KMS-11 (cell line): ENCODE results near the gene FLT3.

Source experiments
- H2AFZ ChIP-seq: fragments of 200-600 bp; sonication (generic); 2 replicates; pipeline ENCODE4 v1.6.1; 2016; ENCODE audit warnings: antibody characterized with exemption, mixed run types, low read depth
- H3K27ac ChIP-seq: fragments of 200-600 bp; sonication (generic); 2 replicates; pipeline ENCODE4 v1.6.1; 2016; ENCODE audit warnings: mild to moderate bottlenecking, mixed run types
- H3K27me3 ChIP-seq: fragments of 200-600 bp; sonication (generic); 2 replicates; pipeline ENCODE4 v1.6.1; 2017; ENCODE audit warnings: mild to moderate bottlenecking, low read depth, mixed run types, moderate library complexity; ENCODE audit not compliant: insufficient read depth
- H3K36me3 ChIP-seq: fragments of 200-600 bp; sonication (generic); 2 replicates; pipeline ENCODE4 v1.6.1; 2017; ENCODE audit warnings: mild to moderate bottlenecking, mixed run types; ENCODE audit not compliant: insufficient read depth
- H3K4me1 ChIP-seq: fragments of 200-600 bp; sonication (generic); 2 replicates; pipeline ENCODE4 v1.6.1; 2016; ENCODE audit warnings: mild to moderate bottlenecking, low read depth, mixed run types; ENCODE audit not compliant: poor library complexity, severe bottlenecking
- H3K4me2 ChIP-seq: fragments of 200-600 bp; sonication (generic); 2 replicates; pipeline ENCODE4 v1.7.0; 2016; ENCODE audit warnings: mild to moderate bottlenecking, mixed run types
- H3K4me3 ChIP-seq: fragments of 200-600 bp; sonication (generic); IDR thresholded peaks from 2 replicates; pipeline ENCODE4 v1.6.1; 2017; ENCODE audit warnings: low read depth, low read length, mixed read lengths; ENCODE audit not compliant: insufficient read depth
- H3K79me2 ChIP-seq: fragments of 200-600 bp; sonication (generic); 2 replicates; pipeline ENCODE4 v1.6.1; 2016; ENCODE audit warnings: low read depth, mixed run types; ENCODE audit not compliant: insufficient read depth
- H3K9ac ChIP-seq: fragments of 200-600 bp; sonication (generic); 2 replicates; pipeline ENCODE4 v1.6.1; 2016; ENCODE audit warnings: mild to moderate bottlenecking, mixed run types
- H4K20me1 ChIP-seq: fragments of 200-600 bp; sonication (generic); 2 replicates; pipeline ENCODE4 v1.6.1; 2016; ENCODE audit warnings: mild to moderate bottlenecking, mixed run types; ENCODE audit not compliant: insufficient read depth
- TF ChIP-seq, protein P1 (sequence below): fragments of 200-600 bp; sonication (generic); conservative IDR thresholded peaks from 2 replicates; pipeline ENCODE4 v1.6.1; 2017; ENCODE audit warnings: low read depth, mild to moderate bottlenecking, antibody characterized with exemption, low read length, moderate library complexity, mixed read lengths

The FLT3 gene

DNA sequence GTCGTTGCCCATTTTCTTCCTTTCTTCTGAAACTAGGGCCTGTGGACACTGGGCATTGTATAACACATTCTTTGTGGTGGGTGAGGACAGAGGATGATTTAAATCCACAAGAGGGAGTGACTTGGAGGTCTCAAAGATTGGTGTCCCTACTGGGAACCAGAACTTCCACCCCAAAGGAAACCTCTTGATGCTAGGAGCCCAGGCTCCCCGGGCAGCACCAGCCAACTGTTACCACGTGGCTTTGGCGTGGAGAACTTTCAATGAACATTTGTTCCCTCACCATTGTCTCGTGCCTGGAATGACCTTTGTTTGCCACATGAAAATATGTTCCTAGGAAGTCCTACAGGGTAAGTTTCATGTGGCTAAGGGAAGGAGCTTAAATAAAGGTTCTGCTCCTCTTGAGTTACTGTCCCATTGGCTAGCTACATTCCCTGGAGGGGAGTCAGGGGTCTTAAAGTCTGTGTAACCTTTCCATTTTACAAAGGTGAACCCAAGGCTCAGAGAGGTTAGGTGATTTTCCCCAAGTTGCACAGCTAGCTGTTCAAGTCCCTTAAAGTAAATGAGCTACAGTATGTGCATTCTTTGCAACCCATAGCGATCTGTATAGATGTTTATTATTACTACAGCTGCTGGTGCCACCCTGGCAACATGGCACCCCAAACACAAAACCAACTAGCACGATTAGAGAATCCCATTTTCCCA is 126.3 kb downstream of the FLT3 start:
- Histone ChIP-seq H3K27ac (no peak overlapping the region), H3K27me3 (no peaks in the 10 kb centered on the region), H3K79me2 (no peaks in the 10 kb centered on the region), H3K36me3 (no peaks in the 10 kb centered on the region), H3K4me3 (no peak overlapping the region), H2AFZ (no peak overlapping the region), H3K9ac (no peak overlapping the region), H4K20me1 (no peaks in the 10 kb centered on the region), H3K4me2 (no peak overlapping the region), H3K4me1 (no peaks in the 10 kb centered on the region)
- TF ChIP-seq, protein P1, sequence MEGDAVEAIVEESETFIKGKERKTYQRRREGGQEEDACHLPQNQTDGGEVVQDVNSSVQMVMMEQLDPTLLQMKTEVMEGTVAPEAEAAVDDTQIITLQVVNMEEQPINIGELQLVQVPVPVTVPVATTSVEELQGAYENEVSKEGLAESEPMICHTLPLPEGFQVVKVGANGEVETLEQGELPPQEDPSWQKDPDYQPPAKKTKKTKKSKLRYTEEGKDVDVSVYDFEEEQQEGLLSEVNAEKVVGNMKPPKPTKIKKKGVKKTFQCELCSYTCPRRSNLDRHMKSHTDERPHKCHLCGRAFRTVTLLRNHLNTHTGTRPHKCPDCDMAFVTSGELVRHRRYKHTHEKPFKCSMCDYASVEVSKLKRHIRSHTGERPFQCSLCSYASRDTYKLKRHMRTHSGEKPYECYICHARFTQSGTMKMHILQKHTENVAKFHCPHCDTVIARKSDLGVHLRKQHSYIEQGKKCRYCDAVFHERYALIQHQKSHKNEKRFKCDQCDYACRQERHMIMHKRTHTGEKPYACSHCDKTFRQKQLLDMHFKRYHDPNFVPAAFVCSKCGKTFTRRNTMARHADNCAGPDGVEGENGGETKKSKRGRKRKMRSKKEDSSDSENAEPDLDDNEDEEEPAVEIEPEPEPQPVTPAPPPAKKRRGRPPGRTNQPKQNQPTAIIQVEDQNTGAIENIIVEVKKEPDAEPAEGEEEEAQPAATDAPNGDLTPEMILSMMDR, result no peak

DNA sequence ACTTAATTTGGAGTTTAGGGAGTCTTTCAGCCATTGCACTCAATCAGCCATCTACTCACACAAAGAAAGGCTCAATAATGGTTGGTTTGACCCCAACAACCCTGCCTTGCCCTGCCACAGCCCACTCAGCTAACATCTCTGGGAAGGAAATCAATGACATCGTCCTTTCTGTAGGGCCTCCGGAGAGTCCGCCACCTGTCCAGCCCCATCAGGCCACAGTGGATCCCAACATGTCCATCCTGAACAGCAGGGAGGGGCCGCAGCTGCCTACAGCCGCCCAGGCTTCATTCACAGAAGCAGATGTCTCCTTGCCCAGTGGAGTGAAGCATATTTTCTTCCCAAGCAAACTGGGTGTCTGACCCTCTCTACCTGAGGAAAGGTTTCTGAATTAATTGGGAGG is 127.1 kb downstream of the FLT3 start:
- Histone ChIP-seq H3K27ac (no peak overlapping the region), H3K4me2 (no peak overlapping the region), H3K4me3 (no peak overlapping the region), H3K9ac (no peak overlapping the region), H2AFZ (no peak overlapping the region), H4K20me1 (no peaks in the 10 kb centered on the region), H3K79me2 (no peaks in the 10 kb centered on the region), H3K36me3 (no peaks in the 10 kb centered on the region), H3K4me1 (no peaks in the 10 kb centered on the region), H3K27me3 (no peaks in the 10 kb centered on the region)
- TF ChIP-seq, protein P1, result no peak

DNA sequence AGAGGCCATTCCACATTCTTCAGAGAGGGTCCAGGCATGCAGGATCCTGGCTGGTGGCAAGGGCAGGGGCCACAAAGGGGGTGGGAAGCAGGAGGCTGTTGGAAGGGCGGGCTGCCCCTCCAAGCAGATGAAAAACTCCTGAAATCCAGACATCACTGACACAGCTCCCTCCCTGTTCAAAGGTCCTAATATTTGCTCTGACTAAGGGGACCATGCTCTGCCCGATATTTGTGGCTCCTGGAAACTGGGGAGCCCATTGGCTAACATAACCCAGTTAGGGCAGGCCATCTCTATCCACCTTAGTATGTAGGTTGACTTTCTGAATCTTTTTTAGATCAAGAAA is 127.9 kb downstream of the FLT3 start:
- Histone ChIP-seq H3K27me3 (no peaks in the 10 kb centered on the region), H3K9ac (no peak overlapping the region), H3K4me1 (no peaks in the 10 kb centered on the region), H3K36me3 (no peaks in the 10 kb centered on the region), H3K27ac (no peak overlapping the region), H3K4me3 (no peak overlapping the region), H3K79me2 (no peaks in the 10 kb centered on the region), H2AFZ (no peak overlapping the region), H4K20me1 (no peaks in the 10 kb centered on the region), H3K4me2 (no peak overlapping the region)
- TF ChIP-seq, protein P1, result no peak

DNA sequence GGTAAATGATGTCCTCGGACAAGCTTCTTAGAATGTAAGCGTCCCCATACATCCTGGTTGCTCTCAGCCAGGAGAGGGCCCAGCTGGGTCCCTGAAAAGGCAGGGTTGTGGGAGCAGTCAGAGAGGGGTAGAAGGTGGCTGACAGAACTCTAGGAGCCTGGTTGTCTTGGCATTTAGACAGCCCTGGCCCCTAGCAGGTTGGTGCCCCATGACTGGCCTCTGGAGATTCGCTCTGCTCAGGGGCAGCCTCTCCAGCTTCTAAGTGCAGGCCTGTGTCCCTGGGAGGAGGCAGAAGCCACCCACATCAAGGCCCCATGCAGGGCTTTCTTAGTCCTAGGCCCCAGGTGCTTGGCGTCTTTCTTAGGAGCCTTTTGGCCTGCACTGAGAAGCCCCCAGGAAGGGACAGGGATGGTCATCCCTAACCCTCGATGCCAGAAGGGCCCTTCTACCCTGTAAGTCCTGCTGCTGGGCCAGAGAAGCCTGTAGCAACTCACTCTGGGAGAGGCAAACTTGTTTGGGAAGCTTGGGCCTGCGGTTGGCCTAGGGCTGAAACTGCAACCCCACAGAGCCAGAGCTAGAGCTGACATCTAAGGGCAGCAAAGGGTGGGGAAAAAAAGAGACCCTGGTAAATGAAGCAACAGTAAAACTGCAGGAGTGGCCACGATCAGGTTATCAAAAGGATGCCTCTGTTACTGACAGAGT is 128.4 kb downstream of the FLT3 start:
- H3K4me1 ChIP-seq, result no peaks in the 10 kb centered on the region
- H3K27me3 ChIP-seq, result no peaks in the 10 kb centered on the region
- no peak overlapping the region for H3K9ac ChIP-seq
- no peak overlapping the region for H3K4me2 ChIP-seq
- TF ChIP-seq, protein P1, result no peak
- H3K27ac ChIP-seq, result no peak overlapping the region
- H3K36me3 ChIP-seq, result no peaks in the 10 kb centered on the region
- H2AFZ ChIP-seq, result no peak overlapping the region; the same call in 1 of the 2 replicates
- H3K4me3 ChIP-seq, result no peak overlapping the region
- no peaks in the 10 kb centered on the region for H3K79me2 ChIP-seq
- no peaks in the 10 kb centered on the region for H4K20me1 ChIP-seq
